Esophagus squamous epithelium (tissue), 5 donors: ENCODE data around the gene LARGE1. TPM values are rescaled to one million over a fixed set of nuclear protein-coding genes. Genes with fewer than 3 reads are reported as not detected.

Experiments used
- DNase-seq: peaks from one replicate; lab custom pipeline; 2025; lab: John Stamatoyannopoulos, UW
- H3K27ac ChIP-seq, 4 donors: fragments of 200-600 bp; sonication (generic); one replicate each; pipeline ENCODE4 v1.5.1; 2016 to 2019; ENCODE audit warnings: mild to moderate bottlenecking in 1 of 4
- H3K27me3 ChIP-seq, 4 donors: fragments of 200-600 bp; sonication (generic); 1 replicate in 3 of 4; 2 replicates in 1 of 4; pipeline versions ENCODE4 v1.5.1 to v1.6.0; 2017 to 2021; ENCODE audit warnings: antibody characterized with exemption in 1 of 4
- H3K36me3 ChIP-seq, 3 donors: fragments of 200-600 bp; sonication (generic); one replicate each; pipeline ENCODE4 v1.5.1; 2016 to 2019
- H3K4me1 ChIP-seq, 3 donors: fragments of 200-600 bp; sonication (generic); one replicate each; pipeline ENCODE4 v1.5.1; 2017 to 2019
- H3K4me3 ChIP-seq, 4 donors: fragments of 200-600 bp; sonication (generic); 1 replicate in 3 of 4; 2 replicates in 1 of 4; pipeline ENCODE4 v1.5.1; 2016 to 2019; ENCODE audit warnings: mild to moderate bottlenecking in 2 of 4, moderate library complexity in 1 of 4
- H3K9me3 ChIP-seq, 3 donors: fragments of 200-600 bp; sonication (generic); one replicate each; pipeline ENCODE4 v1.5.1; 2016 to 2019
- CTCF ChIP-seq, 6 experiments: fragments of 450-650 bp in 4 of 6; fragments of 200-600 bp in 2 of 6; sonication (generic) in 2 of 6; IDR thresholded peaks; one replicate each; pipeline ENCODE4 v1.5.1; 2016 to 2019; ENCODE audit warnings: antibody characterized with exemption in 6 of 6, mild to moderate bottlenecking in 4 of 6, moderate library complexity in 4 of 6
- POLR2A ChIP-seq, 4 donors: fragments of 450-650 bp; IDR thresholded peaks; one replicate each; pipeline ENCODE4 v1.6.1; 2017; ENCODE audit warnings: antibody characterized with exemption in 4 of 4, mild to moderate bottlenecking in 4 of 4, moderate library complexity in 3 of 4
- WGBS, 2 donors: methylation state at CpG; one replicate each; pipeline ENCODE4 v1.1.5; 2018; 5-methylcytosine and 5-hydroxymethylcytosine counted together
- intact Hi-C: fragments of 100-400 bp; cut with DNase I; formaldehyde crosslinking; loops from one replicate; pipeline ENCODE4 v1.15.0; 2022
- total RNA-seq, 4 donors: library from RNA; depleted of rRNA; stranded (reverse); fragments of >200 nt; gene quantifications; one replicate each; pipeline ENCODE4 v1.1.0, GENCODE V29; 2016
- donor health status: DM: yes; HTN: yes; CAD: no.

The LARGE1 gene
- total RNA-seq, 4 donors from 2014 or later, result 5.2 to 15.1 (median 6.6) TPM

GRCh38 chr22:33748714-33749113 lies 171.6 kb downstream of the LARGE1 start:
- Histone ChIP-seq H3K4me1 (no peaks in the 10 kb centered on the region), H3K4me3 (no peak overlapping the region), H3K27me3 (no peaks in the 10 kb centered on the region), H3K36me3 (no peaks in the 10 kb centered on the region), H3K9me3 (no peaks in the 10 kb centered on the region), H3K27ac (no peak overlapping the region)
- no peak for DNase-seq
- WGBS, 2 donors, result 69 to 83% methylated on average over 4 of the region's 4 CpGs
- intact Hi-C loops, result no loop called here
- TF ChIP-seq CTCF (IDR thresholded peaks at IDR 0.05) (no peak), POLR2A (IDR thresholded peaks at IDR 0.05) (no peak)

GRCh38 chr22:33747576-33748180 lies 172.6 kb downstream of the LARGE1 start:
- Histone ChIP-seq H3K4me1 (no peaks in the 10 kb centered on the region), H3K27ac (no peak overlapping the region), H3K27me3 (no peaks in the 10 kb centered on the region), H3K4me3 (no peak overlapping the region), H3K36me3 (no peaks in the 10 kb centered on the region), H3K9me3 (no peaks in the 10 kb centered on the region)
- intact Hi-C loops, result no loop called here
- TF ChIP-seq POLR2A (IDR thresholded peaks at IDR 0.05) (no peak), CTCF (IDR thresholded peaks at IDR 0.05) (no peak)
- DNase-seq, result no peak
- 88 to 96% methylated on average over 4 of the region's 4 CpGs for WGBS, 2 donors

GRCh38 chr22:33747029-33747428 lies 173.2 kb downstream of the LARGE1 start:
- Histone ChIP-seq H3K27ac (no peak overlapping the region), H3K9me3 (no peaks in the 10 kb centered on the region), H3K4me1 (no peaks in the 10 kb centered on the region), H3K4me3 (no peak overlapping the region), H3K27me3 (no peaks in the 10 kb centered on the region), H3K36me3 (no peaks in the 10 kb centered on the region)
- 79 to 92% methylated on average over 1 of the region's 1 CpG for WGBS, 2 donors
- DNase-seq, result no peak
- intact Hi-C loops, result no loop called here
- no peak for TF ChIP-seq POLR2A (IDR thresholded peaks at IDR 0.05)
- TF ChIP-seq CTCF (IDR thresholded peaks at IDR 0.05), result no peak

- DNase-seq, result no peak
- H3K4me1 ChIP-seq, result peaks cover 0 to 3% (median 0%) of the 10 kb centered on the region in 3 donors
- no peaks in the 10 kb centered on the region for H3K36me3 ChIP-seq
- H3K9me3 ChIP-seq, result no peaks in the 10 kb centered on the region
- WGBS, 2 donors, result 78 to 91% methylated on average over 3 of the region's 3 CpGs
- no peak overlapping the region for H3K4me3 ChIP-seq
- intact Hi-C loops, result no loop called here
- H3K27ac ChIP-seq, result no peak overlapping the region
- no peaks in the 10 kb centered on the region for H3K27me3 ChIP-seq
- TF ChIP-seq POLR2A (IDR thresholded peaks at IDR 0.05) (no peak), CTCF (IDR thresholded peaks at IDR 0.05) (no peak)
Measured at GRCh38 chr22:33746501-33746928, 173.8 kb downstream of the LARGE1 start.

- Histone ChIP-seq H3K4me1 (peaks cover 0 to 11% (median 0%) of the 10 kb centered on the region in 3 donors), H3K27ac (no peak overlapping the region), H3K9me3 (no peaks in the 10 kb centered on the region), H3K36me3 (no peaks in the 10 kb centered on the region), H3K27me3 (no peaks in the 10 kb centered on the region), H3K4me3 (no peak overlapping the region)
- TF ChIP-seq POLR2A (IDR thresholded peaks at IDR 0.05), result no peak
- no peak for TF ChIP-seq CTCF (IDR thresholded peaks at IDR 0.05)
- 84 to 93% methylated on average over 5 to 7 of the region's 7 CpGs for WGBS, 2 donors
- no peak for DNase-seq
- intact Hi-C loops, result no loop called here
Measured at GRCh38 chr22:33745501-33745900, 174.8 kb downstream of the LARGE1 start.
